IPS-20b (cell line): ENCODE measurements around the gene PAPPA2.

Experiments used
- H3K27ac ChIP-seq: one replicate; pipeline ENCODE4 v1.5.1; 2013; ENCODE audit warnings: low read length
- H3K27me3 ChIP-seq: 2 replicates; pipeline ENCODE4 v1.6.1; 2013; ENCODE audit warnings: mild to moderate bottlenecking, low read length, inconsistent platforms; ENCODE audit not compliant: insufficient read depth
- H3K36me3 ChIP-seq: 2 replicates; pipeline ENCODE4 v1.6.1; 2013; ENCODE audit warnings: low read depth, mild to moderate bottlenecking, inconsistent platforms, low read length, moderate library complexity; ENCODE audit not compliant: insufficient read depth
- H3K4me1 ChIP-seq: 2 replicates; pipeline ENCODE4 v1.6.1; 2013; ENCODE audit warnings: mild to moderate bottlenecking, control low read depth, inconsistent platforms, low read length, moderate library complexity; ENCODE audit not compliant: insufficient read depth
- H3K4me3 ChIP-seq: 2 replicates; pipeline ENCODE4 v1.5.1; 2013; ENCODE audit warnings: mild to moderate bottlenecking, low read length, inconsistent platforms
- H3K9ac ChIP-seq: 2 replicates; pipeline ENCODE4 v1.6.1; 2013; ENCODE audit warnings: low read depth, mild to moderate bottlenecking, inconsistent platforms, low read length, moderate library complexity
- H3K9me3 ChIP-seq: 2 replicates; pipeline ENCODE4 v1.6.1; 2013; ENCODE audit warnings: mild to moderate bottlenecking, low read depth, low read length, inconsistent platforms; ENCODE audit not compliant: insufficient read depth

Gene PAPPA2

GRCh38 chr1:176501599-176501998 is 38.6 kb downstream of the PAPPA2 start:
- Histone ChIP-seq H3K27me3 (no peaks in the 10 kb centered on the region), H3K4me1 (no peaks in the 10 kb centered on the region), H3K27ac (no peak overlapping the region), H3K4me3 (no peak overlapping the region), H3K9me3 (no peaks in the 10 kb centered on the region), H3K9ac (no peak overlapping the region), H3K36me3 (no peaks in the 10 kb centered on the region)

- Histone ChIP-seq H3K9me3 (no peaks in the 10 kb centered on the region), H3K36me3 (no peaks in the 10 kb centered on the region), H3K9ac (no peak overlapping the region), H3K27ac (no peak overlapping the region), H3K4me1 (no peaks in the 10 kb centered on the region), H3K27me3 (no peaks in the 10 kb centered on the region), H3K4me3 (no peak overlapping the region)
Measured at GRCh38 chr1:176504848-176505553, 42.0 kb downstream of the PAPPA2 start.

- Histone ChIP-seq H3K36me3 (no peaks in the 10 kb centered on the region), H3K27ac (no peak overlapping the region), H3K4me1 (no peaks in the 10 kb centered on the region)
Measured at GRCh38 chr1:176512966-176513365, 50.0 kb downstream of the PAPPA2 start.

GRCh38 chr1:176515310-176515709 is 52.3 kb downstream of the PAPPA2 start:
- Histone ChIP-seq H3K4me3 (no peak overlapping the region), H3K4me1 (no peaks in the 10 kb centered on the region; the same call in 1 of the 2 replicates), H3K36me3 (no peaks in the 10 kb centered on the region), H3K27me3 (no peaks in the 10 kb centered on the region), H3K9ac (no peak overlapping the region), H3K27ac (no peak overlapping the region), H3K9me3 (no peaks in the 10 kb centered on the region)

More at GRCh38 chr1:176512966-176513365, 50.0 kb downstream of the PAPPA2 start:
- Histone ChIP-seq H3K9me3 (no peaks in the 10 kb centered on the region), H3K27me3 (no peaks in the 10 kb centered on the region), H3K9ac (no peak overlapping the region), H3K4me3 (no peak overlapping the region)

GRCh38 chr1:176517484-176517883 is 54.5 kb downstream of the PAPPA2 start:
- Histone ChIP-seq H3K27ac (no peak overlapping the region), H3K9ac (no peak overlapping the region), H3K9me3 (no peaks in the 10 kb centered on the region), H3K27me3 (no peaks in the 10 kb centered on the region), H3K4me1 (no peaks in the 10 kb centered on the region; the same call in 1 of the 2 replicates), H3K4me3 (no peak overlapping the region), H3K36me3 (no peaks in the 10 kb centered on the region)

- Histone ChIP-seq H3K36me3 (no peaks in the 10 kb centered on the region), H3K9me3 (no peaks in the 10 kb centered on the region), H3K4me3 (no peak overlapping the region), H3K27ac (no peak overlapping the region), H3K27me3 (no peaks in the 10 kb centered on the region), H3K4me1 (no peaks in the 10 kb centered on the region; the same call in 1 of the 2 replicates), H3K9ac (no peak overlapping the region)
Measured at GRCh38 chr1:176521211-176521610, 58.2 kb downstream of the PAPPA2 start.

GRCh38 chr1:176522310-176522845 is 59.4 kb downstream of the PAPPA2 start:
- Histone ChIP-seq H3K36me3 (no peaks in the 10 kb centered on the region), H3K4me3 (no peak overlapping the region), H3K9me3 (no peaks in the 10 kb centered on the region), H3K27me3 (no peaks in the 10 kb centered on the region), H3K4me1 (no peaks in the 10 kb centered on the region; the same call in 1 of the 2 replicates), H3K27ac (no peak overlapping the region), H3K9ac (no peak overlapping the region)

GRCh38 chr1:176529395-176530090 is 66.6 kb downstream of the PAPPA2 start:
- no peak overlapping the region for H3K27ac ChIP-seq
- H3K9ac ChIP-seq: no peak overlapping the region
- H3K4me1 ChIP-seq: no peaks in the 10 kb centered on the region; the same call in 1 of the 2 replicates
- no peaks in the 10 kb centered on the region for H3K36me3 ChIP-seq
- H3K9me3 ChIP-seq: no peaks in the 10 kb centered on the region
- H3K4me3 ChIP-seq: no peak overlapping the region
- no peaks in the 10 kb centered on the region for H3K27me3 ChIP-seq

- Histone ChIP-seq H3K9ac (no peak overlapping the region), H3K27me3 (no peaks in the 10 kb centered on the region), H3K27ac (no peak overlapping the region), H3K9me3 (no peaks in the 10 kb centered on the region), H3K4me1 (no peaks in the 10 kb centered on the region; the same call in 1 of the 2 replicates), H3K4me3 (no peak overlapping the region), H3K36me3 (no peaks in the 10 kb centered on the region)
Measured at GRCh38 chr1:176531036-176531435, 68.1 kb downstream of the PAPPA2 start.

GRCh38 chr1:176531921-176532897 is 69.2 kb downstream of the PAPPA2 start:
- no peaks in the 10 kb centered on the region for H3K36me3 ChIP-seq
- no peak overlapping the region for H3K27ac ChIP-seq
- no peaks in the 10 kb centered on the region for H3K9me3 ChIP-seq
- no peaks in the 10 kb centered on the region; the same call in 1 of the 2 replicates for H3K4me1 ChIP-seq
- no peaks in the 10 kb centered on the region for H3K27me3 ChIP-seq
- H3K9ac ChIP-seq: no peak overlapping the region
- no peak overlapping the region for H3K4me3 ChIP-seq

GRCh38 chr1:176533020-176533419 is 70.0 kb downstream of the PAPPA2 start:
- no peaks in the 10 kb centered on the region; the same call in 1 of the 2 replicates for H3K4me1 ChIP-seq
- H3K36me3 ChIP-seq: no peaks in the 10 kb centered on the region
- H3K27ac ChIP-seq: no peak overlapping the region
- H3K9ac ChIP-seq: no peak overlapping the region
- no peaks in the 10 kb centered on the region for H3K9me3 ChIP-seq
- no peak overlapping the region for H3K4me3 ChIP-seq
- H3K27me3 ChIP-seq: no peaks in the 10 kb centered on the region
